Measurements from ENCODE around the gene SSTR5.
"Not testable (repeated sequence)": the region's sequence is repeated elsewhere in the genome, so short reads cannot be mapped to it uniquely, and the experiment has no call there.

SSTR5 gene

DNA sequence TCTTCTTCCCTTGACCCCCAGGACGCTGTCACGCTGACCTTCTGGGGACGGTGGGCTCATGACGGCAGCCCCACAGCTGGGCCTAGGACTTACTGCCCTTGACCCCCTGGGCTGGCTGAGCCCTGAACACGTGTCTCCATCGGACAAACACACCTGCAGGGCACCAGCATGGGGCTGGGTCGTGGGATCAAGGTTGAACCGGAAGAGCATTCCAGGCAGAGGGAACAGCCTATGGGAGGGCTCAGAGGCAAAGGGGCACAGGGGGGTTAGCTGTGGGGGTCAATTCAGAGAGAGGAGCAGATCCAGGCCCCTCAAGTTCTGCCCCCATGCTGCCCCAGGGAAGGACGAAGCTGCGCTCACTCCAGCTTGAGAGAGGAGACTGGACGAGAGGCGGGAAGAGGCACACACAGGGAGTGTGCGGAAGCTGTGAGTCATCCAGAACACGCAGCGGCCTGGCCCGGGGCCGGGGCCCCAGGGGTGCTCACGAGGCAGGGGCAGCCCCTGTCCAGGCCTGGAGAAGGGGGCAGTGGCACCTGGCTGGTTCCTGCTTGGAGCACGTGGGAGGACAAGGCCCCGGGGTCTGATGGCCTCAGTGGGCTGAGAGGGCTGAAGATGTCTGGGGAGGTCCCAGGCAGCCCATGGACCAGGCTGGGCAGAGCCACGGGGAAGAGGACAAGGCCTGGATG is 9.9 kb downstream of the SSTR5 start:
- no peak overlapping the region for H3K27ac ChIP-seq
- DNase-seq (ENCODE audit: low read depth, low spot score): no peak
- H3K36me3 ChIP-seq (ENCODE audit: insufficient read depth, low read length): no peaks in the 10 kb centered on the region
- no peak overlapping the region for H3K9ac ChIP-seq (ENCODE audit: insufficient read length)
- H3K9me3 ChIP-seq (ENCODE audit: low read depth, low read length): no peaks in the 10 kb centered on the region
- no peak for TF ChIP-seq EZH2 (IDR thresholded peaks at IDR 0.05)
- no peak overlapping the region for H3K4me3 ChIP-seq

DNA sequence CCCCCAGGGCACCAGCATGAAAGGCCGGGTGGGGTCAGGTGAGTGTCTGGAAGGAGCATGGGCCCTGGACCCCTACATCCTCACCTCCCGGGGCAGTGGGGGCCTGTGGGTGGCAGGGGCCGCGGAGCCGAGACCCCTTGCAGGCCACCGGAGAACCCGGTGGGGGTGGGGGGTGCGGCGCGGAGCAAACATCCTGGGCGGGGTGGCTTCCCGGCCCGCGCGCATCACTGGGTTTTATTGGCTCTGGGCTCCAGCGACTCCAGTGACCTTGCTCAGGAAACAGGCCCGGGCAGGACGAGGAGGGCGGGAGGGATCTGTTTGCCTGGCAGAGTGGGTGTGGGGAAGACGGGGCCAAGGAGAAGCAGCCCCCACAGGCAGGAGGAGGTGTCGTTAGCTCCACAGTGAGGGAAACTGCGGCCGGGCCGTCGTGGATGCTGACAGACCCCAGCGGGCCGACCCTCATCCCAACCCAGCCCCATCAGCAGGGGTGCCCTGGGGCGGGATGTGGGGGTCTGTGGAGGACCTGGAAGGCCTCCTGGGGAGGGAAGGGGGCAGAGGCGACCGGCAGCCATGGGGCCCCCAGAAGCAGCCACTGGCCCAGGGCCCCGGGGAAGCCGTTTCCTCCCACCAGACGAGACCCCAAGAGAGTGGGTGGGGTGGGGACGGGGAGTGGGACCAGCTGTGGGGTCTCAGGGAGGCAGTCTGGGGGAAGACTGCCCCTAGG is 10.6 kb downstream of the SSTR5 start:
- Histone ChIP-seq H3K4me3 (no peak overlapping the region), H3K36me3 (ENCODE audit: insufficient read depth, low read length) (no peaks in the 10 kb centered on the region), H3K27ac (no peak overlapping the region), H3K9me3 (ENCODE audit: low read depth, low read length) (no peaks in the 10 kb centered on the region), H3K9ac (ENCODE audit: insufficient read length) (no peak overlapping the region)
- no peak for TF ChIP-seq EZH2 (IDR thresholded peaks at IDR 0.05)
- no peak for TF ChIP-seq FOXP2 (optimal IDR thresholded peaks at IDR 0.05; ENCODE audit: control extremely low read depth, extremely low read length, insufficient read depth)
- TF ChIP-seq POLR2AphosphoS5 (IDR thresholded peaks at IDR 0.05; ENCODE audit: borderline replicate concordance, low read depth, low read length): no peak
- no peak for DNase-seq (ENCODE audit: low read depth, low spot score)

DNA sequence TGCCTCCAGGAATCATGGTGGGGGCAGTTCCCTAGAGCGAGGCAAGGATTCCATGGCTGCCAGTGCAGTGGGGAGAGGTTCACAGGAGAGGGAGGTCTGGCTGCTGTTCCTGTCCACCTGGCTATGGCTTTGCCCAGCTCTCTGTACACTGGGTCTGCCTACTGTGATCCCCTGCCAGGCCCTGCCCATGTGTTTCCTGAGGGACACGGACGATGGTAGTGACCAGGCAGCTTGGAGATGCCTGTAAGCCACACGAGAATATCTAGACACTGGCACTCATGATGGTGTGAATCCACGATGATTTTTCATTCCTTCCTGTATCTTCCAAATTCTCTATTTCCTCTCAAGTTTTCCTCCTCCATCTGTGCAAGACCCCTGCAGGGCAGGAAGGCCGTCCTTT is 12.4 kb downstream of the SSTR5 start:
- no peak for DNase-seq (ENCODE audit: low read depth, low spot score)
- no peak for TF ChIP-seq POLR2AphosphoS5 (IDR thresholded peaks at IDR 0.05; ENCODE audit: borderline replicate concordance, low read depth, low read length)
- TF ChIP-seq FOXP2 (optimal IDR thresholded peaks at IDR 0.05; ENCODE audit: control extremely low read depth, extremely low read length, insufficient read depth): no peak
- no peak for TF ChIP-seq EZH2 (IDR thresholded peaks at IDR 0.05)
- no peak overlapping the region for H3K9ac ChIP-seq (ENCODE audit: insufficient read length)
- no peaks in the 10 kb centered on the region for H3K9me3 ChIP-seq (ENCODE audit: low read depth, low read length)
- no peaks in the 10 kb centered on the region for H3K36me3 ChIP-seq (ENCODE audit: insufficient read depth, low read length)
- no peak overlapping the region for H3K27ac ChIP-seq
- H3K4me3 ChIP-seq: no peak overlapping the region

DNA sequence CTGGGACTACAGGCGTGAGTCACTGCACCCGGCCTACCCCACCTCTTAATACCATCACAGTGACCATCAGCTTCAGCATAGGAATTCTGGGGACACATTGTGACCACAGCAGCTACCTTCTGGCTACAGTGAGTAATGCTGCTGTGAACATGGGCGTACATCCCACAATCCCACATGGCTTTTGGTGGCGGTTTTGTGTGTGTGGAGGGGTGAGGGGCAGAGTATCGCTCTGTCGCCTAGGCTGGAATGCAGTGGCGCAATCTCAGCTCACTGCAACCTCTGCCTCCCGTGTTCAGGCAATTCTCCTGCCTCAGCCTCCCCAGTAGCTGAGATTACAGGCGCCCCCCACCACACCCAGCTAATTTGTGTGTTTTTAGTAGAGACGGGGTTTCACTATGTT is 13.9 kb downstream of the SSTR5 start:
- DNase-seq (ENCODE audit: low read depth, low spot score); H3K4me3 ChIP-seq; H3K36me3 ChIP-seq (ENCODE audit: insufficient read depth, low read length); H3K9ac ChIP-seq (ENCODE audit: insufficient read length); H3K27ac ChIP-seq; H3K9me3 ChIP-seq (ENCODE audit: low read depth, low read length): not testable (repeated sequence)

DNA sequence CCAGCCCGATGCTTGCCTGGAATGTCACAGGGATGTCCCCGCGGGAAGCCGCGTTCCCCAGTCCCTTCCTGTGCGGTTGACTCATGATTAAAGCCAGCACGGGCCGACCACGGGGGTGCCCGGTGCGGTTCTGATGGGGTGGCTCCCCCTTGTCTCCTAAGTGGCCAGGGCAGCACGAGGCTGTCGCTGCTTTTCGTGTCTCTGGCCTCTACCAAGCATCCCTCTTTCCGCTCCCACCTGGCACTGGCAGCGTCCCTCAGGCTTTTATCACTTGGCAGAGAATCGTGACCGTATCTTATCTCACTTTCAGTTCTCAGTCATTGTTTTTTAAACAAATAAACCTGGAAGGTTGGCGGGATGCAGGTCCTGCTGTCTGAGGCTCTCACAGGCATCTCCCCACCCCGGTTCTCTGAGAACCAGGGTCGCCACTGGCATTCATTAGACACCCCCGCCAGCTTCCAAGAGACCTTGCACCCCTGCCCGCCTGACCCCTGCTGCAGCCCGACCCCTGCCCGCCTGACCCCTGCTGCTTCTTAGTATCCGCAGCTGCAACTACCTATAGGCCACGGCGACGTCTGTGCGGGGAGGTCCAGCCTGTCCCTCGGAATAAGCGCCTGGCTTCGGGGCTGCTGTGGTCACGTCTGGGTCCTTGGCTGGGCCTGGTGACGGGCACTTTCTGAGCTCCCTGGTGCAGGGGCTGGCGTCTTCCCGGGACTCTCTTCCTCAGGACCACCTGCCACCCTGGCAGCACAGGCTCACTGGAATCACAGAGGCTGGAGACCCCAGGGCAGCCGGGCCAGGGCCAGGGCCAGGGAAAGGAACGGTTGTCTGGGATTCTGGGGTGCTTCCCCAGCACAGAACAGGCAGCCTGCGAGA is 16.0 kb downstream of the SSTR5 start:
- no peak overlapping the region for H3K27ac ChIP-seq
- no peaks in the 10 kb centered on the region for H3K36me3 ChIP-seq (ENCODE audit: insufficient read depth, low read length)
- H3K4me3 ChIP-seq: no peak overlapping the region
- no peaks in the 10 kb centered on the region for H3K9me3 ChIP-seq (ENCODE audit: low read depth, low read length)
- no peak for DNase-seq (ENCODE audit: low read depth, low spot score)
- H3K9ac ChIP-seq (ENCODE audit: insufficient read length): no peak overlapping the region
- TF ChIP-seq POLR2AphosphoS5 (IDR thresholded peaks at IDR 0.05; ENCODE audit: borderline replicate concordance, low read depth, low read length) (no peak), FOXP2 (optimal IDR thresholded peaks at IDR 0.05; ENCODE audit: control extremely low read depth, extremely low read length, insufficient read depth) (no peak), EZH2 (IDR thresholded peaks at IDR 0.05) (no peak)

DNA sequence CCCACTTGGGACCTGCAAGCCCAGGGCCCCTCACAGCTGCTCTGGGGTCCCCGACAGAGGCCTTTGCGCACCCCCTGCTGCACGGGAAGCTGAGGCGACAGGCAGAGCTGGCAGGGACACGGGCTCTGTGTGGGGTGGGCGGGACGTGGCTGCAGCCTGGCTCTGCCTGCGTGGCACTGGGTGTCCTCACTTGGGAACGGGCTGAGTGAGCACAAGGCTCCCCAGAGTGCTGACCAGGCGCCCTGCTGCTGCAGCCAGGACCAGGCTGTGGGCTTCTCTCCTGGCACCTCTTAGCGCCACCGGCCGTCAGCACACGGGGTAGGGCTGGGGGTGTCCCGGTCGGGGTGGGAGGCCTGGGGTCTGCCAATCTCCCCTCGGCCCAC is 16.9 kb downstream of the SSTR5 start:
- no peak overlapping the region for H3K27ac ChIP-seq
- TF ChIP-seq POLR2AphosphoS5 (IDR thresholded peaks at IDR 0.05; ENCODE audit: borderline replicate concordance, low read depth, low read length) (no peak), EZH2 (IDR thresholded peaks at IDR 0.05) (no peak)
- H3K9me3 ChIP-seq (ENCODE audit: low read depth, low read length): no peaks in the 10 kb centered on the region
- H3K36me3 ChIP-seq (ENCODE audit: insufficient read depth, low read length): no peaks in the 10 kb centered on the region
- no peak for DNase-seq (ENCODE audit: low read depth, low spot score)
- no peak overlapping the region for H3K9ac ChIP-seq (ENCODE audit: insufficient read length)
- H3K4me3 ChIP-seq: no peak overlapping the region

DNA sequence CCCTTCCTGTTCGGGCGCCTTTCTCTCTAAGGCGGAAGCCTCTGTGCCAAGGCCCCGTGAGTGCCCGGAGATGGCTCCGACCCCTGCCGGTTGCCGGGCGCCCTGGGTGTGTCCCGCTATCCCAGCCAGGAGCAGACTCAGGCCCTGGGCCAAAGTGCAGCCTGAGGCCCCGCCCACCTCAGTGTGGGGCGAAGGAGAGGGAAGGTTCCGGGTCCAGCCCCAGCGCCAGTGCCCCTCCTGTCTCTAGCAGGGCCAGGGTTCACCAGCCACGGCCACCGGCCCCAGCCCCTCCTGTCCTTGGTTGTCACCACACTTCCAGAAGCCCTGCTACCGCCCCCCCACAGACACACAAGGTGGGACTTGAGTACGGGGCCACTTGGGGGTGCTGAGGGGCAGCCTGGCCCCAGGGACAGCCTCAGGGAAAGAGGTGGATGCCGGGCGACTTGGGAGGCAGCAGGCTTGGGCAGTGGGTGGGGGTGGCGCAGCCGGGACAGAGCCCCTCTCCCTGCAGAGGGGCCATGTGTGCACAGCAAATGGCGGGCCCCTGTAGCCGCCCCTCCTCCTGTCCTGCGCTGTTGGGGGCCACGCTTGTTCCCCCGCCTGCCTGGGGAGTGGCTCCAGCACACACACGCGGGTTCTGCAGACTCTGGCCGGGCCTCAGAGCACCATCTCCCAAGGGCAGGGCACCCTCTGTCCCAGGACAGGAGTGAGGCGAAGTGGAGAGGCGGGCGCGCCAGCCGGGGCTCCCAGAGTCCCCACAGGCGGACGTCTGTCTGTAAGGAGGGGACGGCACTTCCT is 17.5 kb downstream of the SSTR5 start:
- H3K9me3 ChIP-seq (ENCODE audit: low read depth, low read length): no peaks in the 10 kb centered on the region
- TF ChIP-seq FOXP2 (optimal IDR thresholded peaks at IDR 0.05; ENCODE audit: control extremely low read depth, extremely low read length, insufficient read depth): no peak
- TF ChIP-seq POLR2AphosphoS5 (IDR thresholded peaks at IDR 0.05; ENCODE audit: borderline replicate concordance, low read depth, low read length): no peak
- TF ChIP-seq EZH2 (IDR thresholded peaks at IDR 0.05): no peak
- no peaks in the 10 kb centered on the region for H3K36me3 ChIP-seq (ENCODE audit: insufficient read depth, low read length)
- H3K9ac ChIP-seq (ENCODE audit: insufficient read length): no peak overlapping the region
- H3K4me3 ChIP-seq: no peak overlapping the region
- H3K27ac ChIP-seq: no peak overlapping the region
- no peak for DNase-seq (ENCODE audit: low read depth, low spot score)

Measured in SK-N-MC (cell line).